Stimulated activated naive CD8-positive, alpha-beta T cell treated with anti-CD3 and anti-CD28 coated beads, Interleukin-15, Interleukin-2, amounts not matched to agents 100 U/mL and 50 U/mL, for 24 hours (primary cell): ENCODE measurements around the gene NMD3.
"Not testable (repeated sequence)": the region's sequence is repeated elsewhere in the genome, so short reads cannot be mapped to it uniquely, and the experiment has no call there.

Experiments
- ATAC-seq: fragments of 150-1000 bp; cut with Tn5 transposase; one replicate; pipeline ENCODE4 v1.10.0; 2021
- DNase-seq: peaks from one replicate; pipeline ENCODE4 v3.0.0; 2021

Gene NMD3

DNA sequence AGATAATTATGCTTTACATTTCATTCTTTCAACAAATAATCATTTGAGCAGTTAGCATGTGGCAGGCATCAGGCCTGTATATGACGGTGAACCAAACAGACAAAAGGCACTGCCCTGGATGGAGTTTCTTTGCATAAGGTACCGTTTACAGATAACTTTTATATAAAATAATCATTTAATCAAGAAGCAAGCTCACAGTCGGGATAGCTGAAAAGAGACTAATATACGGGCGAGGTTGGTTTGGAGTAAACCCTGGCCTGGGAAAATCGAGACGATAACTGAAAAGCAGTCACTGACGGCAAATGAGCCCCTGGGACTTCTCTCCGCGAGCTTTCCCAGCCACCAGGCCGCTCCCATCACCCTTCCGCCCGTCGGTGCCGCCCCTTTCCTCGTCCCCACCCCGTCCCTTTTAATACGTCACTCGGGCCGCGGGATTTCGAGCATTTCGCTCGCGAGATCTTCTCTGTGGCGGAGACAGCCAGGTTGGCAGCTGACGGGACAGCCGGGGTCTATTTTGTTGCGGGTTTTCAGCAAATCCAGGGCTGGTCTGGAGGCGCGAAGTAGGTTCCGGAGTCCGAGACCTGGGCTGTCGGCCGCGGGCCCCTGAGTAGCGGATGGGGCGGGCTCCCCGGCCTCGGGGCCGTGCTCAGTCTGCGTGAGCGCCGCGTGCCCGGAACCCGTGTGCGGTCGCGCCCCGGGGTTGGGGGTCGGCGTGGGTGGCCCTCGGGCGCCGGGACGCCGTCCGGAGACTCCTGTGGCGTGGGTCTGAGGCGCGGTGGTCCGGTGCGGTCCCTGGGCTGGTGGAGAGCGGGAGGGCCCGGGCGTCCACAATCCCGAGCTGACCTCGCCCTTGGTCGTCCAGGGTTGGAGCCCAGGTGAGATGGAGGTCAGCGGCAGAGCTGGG lies at the start of gene NMD3:
NMD3 (plus strand) TSS at position 462 of the 904 bp plus-strand sequence. CDS start 703 bp downstream, outside the sequence.
- ATAC-seq: peak; percentile 98
- peak; percentile 93 for DNase-seq

DNA sequence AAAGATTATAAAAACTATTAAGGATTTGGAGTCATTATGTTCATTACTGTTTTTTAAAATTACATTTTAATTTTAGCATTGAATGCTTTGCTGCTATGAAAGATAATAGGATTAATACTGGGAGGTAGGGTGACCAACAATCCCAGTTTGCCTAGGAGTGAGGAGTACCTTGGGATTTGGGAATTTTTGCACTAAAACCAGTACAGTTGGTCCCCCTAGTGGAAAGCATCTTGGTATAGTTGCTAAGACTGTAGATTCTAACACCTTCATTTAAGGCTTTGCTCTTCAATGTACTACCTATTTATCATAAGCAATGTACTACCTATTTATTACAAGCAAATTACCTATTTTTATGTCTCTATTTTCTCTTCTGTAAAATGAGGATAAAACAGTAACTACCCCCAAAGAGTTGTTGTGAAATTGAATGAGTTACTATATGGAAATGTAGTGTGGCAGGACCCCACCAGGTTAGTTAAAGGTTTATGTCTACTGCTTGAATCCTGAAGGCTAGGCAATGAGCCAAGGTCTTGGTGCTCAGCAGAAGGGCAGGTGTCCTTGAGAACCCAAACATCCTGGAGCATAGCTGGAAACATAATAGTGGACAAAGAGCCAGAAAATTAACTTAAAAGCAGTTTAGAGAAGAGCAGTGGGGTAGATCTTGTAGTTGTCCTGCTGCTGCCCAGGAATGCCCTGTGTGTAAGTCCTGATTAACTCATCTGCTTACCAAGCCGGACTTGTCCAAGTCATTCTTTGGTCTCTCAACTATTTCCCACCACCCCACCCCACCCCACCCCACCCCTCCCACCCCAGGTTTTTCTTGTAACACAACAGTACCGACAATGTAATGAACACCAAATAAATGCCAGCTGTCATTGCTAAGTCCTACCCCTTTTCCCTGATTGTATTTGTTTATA lies 49.2 kb upstream of the NMD3 start:
- DNase-seq: no peak
- ATAC-seq: no peak

DNA sequence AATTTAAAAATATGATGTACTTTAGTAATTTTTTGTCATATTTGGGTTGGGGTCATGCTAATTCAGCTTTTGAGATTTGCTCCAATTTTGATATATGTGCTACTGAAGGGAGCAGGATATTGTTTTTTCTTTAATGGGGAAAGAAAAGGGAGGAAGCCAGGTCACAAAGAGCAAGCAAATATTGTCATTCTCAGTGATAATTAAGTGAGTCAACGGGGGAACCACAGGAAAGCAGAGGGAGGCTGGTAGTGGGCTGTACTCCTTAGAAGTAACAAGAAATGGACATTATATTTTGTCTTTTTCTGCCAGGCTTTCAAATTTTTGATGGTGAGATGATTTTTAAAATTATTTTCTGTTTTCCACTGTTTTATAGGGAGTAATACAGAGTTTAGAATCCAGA lies 45.6 kb upstream of the NMD3 start:
- ATAC-seq (no peak), DNase-seq (no peak)

DNA sequence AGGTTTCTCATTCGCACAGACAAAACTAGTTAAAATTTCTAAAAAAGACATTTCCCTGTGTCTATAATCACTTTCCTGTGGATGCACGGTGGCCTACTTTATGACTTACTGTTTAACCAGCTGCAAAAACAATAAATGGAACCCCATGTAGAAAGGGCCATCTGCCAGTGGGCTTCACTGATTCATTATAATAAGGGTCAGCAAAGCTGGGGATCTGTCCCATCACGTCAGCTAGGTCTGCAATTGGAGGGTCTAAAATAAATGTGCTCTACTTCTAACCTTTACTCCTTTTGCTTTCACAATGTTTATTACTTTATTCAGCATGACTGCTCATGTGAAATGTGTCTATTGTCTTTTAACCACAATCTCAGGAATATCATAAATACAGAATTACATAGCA lies 43.1 kb upstream of the NMD3 start:
- ATAC-seq (no peak), DNase-seq (no peak)

DNA sequence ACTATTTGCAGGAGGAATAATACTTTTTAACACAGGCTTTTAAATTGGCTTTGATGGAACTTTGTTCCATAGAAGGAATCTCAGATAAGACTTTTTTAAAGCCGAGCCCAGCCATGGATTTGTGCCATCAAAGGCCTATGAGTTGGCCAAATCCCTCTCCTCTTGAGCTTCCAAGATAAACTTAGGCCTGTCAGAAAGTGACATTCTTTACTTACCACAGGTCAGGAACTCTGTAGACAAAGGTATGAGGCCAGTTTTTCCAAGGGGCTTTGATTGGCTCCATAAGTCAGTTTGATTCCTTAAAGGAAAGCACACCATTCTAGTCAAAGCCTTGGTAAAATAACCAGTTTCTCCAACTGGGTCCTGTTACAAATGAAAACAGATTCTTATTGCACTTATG lies 39.7 kb upstream of the NMD3 start:
- ATAC-seq, DNase-seq: not testable (repeated sequence)

DNA sequence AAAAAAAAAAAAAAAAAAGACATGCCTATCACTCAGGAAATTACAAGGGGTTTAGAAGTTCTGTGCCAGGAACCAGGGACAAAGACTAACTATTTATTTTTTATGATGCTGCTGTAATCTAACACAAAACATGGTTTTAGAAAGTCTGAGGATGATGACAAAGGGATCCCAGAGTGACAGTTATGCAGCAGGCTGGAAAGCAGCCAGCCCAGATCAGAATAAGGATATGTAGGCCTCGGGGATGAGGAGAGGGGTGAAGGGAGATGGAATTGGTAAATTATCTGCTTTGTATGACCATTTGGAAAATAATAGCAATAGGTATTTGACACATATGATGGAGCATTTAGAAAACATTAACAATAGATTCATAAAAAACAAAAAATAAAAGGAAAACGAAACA lies 34.1 kb upstream of the NMD3 start:
- ATAC-seq (no peak), DNase-seq (no peak)

DNA sequence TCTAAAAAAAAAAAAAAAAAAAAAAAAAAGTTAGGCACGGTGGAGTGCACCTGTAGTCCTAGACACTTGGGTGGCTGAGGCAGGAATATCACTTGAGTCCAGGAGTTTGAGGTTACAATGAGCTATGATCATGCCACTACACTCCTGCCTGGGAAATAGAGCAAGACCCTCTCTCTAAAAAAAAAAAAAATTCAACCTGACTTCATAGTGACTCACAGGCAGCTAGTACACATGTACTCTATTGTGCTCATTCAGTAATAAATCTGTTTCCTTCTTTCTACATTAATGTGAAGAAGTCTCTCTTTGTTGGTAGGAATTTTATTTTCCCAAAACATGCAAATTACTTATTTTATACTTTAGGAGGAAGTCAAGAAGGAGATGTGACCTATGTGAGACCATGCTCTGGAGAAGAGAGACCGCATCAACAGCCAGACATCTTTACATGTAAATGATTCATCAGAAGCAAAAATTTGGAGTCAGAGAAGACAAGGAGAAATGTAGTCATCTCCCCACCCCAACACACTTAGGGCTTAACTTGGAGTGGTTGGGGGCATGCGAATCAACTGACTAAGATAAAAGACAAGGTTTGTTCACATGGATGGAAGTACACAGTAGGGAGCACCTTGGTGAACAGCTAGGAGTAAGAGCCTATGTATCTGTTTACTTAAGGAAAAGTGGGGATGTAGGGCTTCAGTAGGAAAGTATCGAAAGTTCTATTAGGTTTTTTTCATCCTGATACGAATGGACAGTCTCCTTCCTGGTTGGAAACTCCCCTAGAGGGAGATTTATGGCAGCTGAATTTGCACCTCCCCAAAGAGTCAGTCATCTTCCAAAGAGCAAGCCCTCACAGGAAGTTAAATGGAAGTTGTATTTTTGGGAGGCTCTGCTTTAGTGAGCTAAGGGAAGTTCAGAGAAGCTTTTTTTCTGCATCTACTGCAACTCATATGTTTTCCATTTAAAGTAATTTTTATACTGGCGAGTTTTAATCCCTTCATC lies 23.0 kb upstream of the NMD3 start:
- DNase-seq (no peak), ATAC-seq (no peak)

DNA sequence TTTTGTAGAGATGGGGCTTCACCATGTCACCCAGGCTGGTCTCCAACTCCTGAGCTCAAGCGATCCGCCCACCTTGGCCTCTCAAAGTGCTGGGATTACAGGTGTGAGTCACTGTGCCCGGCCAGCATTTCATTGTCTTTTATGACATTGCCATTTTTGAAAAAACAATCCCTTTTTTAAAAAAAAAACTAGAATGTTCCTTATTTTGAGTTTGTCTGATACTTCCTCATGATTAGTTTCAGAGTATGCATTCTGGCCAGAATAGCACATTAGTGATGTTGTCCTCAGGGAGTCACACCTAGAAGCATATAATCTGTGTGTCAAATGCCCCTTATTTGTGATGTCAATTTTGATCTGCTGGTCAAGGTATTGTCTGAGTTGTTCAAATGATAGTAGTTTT lies 21.2 kb upstream of the NMD3 start:
- DNase-seq (no peak), ATAC-seq (no peak)

DNA sequence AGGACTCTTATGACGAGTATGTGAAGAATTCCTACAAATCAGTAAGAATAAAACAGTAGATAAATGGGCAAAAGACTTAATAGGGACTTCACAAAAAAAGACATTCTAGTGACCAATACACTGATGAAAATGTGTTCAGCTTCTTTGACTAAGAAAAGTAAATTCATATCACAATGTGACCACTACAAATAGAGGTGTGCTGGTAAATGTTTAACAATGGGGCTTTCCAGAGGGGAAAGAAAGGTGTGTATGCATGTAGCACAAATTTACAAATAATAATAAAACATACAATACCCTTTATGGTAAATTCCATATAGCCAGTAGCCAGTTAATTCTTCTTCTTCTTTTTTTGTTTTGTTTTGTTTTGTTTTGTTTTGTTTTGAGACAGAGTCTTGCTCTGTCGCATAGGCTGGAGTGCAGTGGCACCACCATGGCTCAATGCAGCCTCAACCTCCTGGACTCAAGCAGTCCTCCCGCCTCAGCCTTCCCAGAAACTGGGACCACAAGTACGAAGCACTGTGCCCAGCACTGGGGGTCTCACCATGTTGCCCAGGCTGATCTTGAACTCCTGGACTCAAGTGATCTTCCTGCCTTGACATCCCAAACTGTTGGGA lies 17.5 kb upstream of the NMD3 start:
- ATAC-seq: no peak

DNA sequence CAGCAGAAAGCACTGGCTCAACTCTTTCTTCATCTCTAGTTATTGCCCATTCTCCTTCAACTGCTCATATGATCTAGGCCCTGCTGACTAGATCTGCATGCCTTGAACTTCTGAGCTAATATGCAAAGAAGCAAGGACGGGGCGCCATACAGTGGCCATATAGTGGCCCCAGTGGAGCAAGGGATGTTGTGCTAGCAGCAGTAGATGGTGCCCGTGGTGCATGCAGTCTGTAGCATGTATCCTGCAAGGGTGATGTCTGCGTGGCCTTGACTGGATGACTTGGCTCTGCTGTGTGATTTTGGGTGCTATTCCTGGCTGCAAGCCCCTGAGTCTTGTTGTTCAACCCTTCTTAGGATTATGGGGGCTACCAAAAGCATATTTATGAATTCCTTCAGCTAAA lies 12.2 kb upstream of the NMD3 start:
- ATAC-seq: no peak
- DNase-seq: no peak

More for the DNA sequence above, 17.5 kb upstream of the NMD3 start:
- no peak for DNase-seq

DNA sequence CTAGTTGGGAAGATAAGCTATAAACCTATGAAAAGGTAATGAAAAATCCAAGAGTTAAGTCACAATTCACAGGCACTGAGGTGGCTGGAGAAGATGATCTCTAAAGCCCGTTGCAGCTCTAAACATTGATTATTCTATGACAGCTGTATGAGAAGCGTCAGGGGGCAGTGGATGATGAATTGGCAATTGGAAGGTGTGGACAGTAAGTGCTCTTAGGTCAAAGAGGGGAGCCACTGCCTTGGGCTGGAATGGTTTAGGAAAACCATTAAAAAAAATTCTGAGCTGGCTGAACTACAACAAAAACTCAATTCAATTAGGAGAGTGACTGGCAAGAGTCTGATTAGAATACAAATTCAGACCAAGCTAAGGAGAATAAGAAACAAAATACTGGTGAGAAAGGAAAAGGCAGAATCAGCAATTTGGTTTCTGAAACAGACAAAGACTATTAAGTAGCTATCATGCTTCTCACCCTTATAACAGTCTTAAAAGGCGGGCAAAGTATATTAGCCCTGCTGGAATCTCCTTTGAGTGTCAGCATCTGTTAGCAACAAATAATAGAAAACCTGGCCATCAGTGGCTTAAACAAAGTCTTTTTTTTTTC lies 8.8 kb upstream of the NMD3 start:
- ATAC-seq (no peak), DNase-seq (no peak)

DNA sequence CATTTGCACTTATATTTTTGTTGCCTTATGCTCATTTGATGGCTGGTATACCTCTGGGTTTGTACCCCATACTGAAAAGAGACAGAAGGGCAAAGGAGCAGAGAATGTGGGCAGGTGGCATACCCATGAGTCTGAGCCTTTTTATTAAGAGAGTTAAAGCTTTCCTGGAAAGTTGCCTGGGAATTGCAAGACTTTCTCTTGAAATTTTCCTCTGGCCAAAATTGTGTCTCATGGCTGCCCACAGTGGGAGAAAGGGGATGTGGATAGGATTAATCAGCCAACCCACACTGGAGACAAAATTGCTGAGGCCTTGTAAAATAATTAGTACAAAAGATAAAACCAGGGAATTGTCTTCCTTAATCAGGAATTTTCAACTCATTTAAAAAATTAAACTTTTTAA lies 8.2 kb upstream of the NMD3 start:
- ATAC-seq (no peak), DNase-seq (no peak)

DNA sequence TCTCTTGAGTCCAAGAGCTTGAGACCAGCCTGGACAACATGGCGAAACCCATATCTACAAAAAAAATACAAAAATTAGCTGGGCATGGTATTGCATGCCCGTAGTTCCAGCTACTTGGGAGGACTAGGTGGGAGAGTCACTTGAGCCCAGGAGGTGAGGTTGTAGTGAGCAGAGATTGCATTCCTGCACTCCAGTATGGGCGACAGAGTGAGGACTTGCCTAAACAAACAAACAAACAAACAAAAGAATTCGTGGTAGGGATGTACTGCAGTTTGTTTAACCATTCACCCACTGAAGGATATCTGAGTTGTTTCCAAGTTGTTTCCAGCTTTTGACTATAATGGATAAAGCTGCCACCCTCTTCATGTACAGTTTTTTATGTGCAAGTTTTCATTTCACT lies 7.5 kb upstream of the NMD3 start:
- DNase-seq: no peak
- no peak for ATAC-seq

DNA sequence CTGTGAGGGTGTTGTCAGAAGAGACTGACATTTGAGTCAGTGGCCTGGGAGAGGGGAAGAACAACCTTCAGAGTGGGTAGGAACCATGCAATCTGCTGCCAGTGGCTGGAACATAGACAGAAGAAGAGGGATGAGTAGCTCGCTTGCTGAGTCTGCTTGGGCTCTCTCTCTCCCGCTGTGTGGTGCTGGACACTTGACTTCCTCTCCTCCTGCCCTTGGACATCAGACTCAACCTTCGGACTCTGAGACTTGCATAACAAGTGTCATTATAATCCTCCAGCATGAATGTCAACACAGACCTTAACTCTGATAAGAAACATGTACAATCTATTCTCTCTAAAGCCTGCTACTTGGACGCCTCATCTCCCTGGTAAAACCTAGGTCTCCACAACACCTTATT lies 5.9 kb upstream of the NMD3 start:
- no peak for DNase-seq
- no peak for ATAC-seq

DNA sequence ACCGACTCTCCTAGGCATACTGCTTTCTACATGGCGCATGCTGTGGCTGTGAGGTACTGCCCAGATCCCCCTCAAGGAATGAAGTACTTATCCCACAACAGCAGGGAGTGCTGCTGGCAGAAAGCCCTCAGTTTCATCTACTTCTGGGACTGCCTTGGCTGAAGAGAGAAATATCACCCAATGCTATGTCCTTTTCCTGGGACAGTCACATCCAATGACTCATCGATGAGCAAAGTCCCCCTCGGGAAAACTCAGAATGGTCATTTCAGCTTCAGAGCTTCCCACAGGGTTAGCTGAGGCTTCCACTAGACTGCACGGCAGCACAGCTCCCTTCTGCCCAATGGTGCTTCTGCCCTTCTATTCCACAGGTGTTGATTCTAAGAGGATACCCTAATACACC lies 3.6 kb upstream of the NMD3 start:
- ATAC-seq: no peak
- DNase-seq: no peak

DNA sequence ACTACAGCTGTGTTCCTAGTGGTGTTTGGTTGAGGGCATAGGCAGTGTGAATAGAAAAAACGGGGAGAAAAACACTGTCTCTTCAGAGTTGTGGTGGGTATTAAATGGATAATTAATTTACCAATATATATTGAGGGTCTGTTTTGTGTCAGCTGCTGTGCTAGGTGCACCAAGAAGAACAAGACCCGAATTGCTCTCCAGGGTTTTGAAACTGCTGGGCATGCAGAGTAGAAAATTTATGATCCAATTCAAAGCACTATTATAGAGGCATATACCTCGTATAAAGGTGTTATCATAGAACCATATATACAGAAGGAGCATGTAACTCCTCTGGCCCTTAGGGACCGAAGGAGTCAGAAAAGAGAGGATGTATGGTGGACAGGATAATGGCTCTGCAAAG lies 1.6 kb upstream of the NMD3 start:
- DNase-seq: no peak
- no peak for ATAC-seq

DNA sequence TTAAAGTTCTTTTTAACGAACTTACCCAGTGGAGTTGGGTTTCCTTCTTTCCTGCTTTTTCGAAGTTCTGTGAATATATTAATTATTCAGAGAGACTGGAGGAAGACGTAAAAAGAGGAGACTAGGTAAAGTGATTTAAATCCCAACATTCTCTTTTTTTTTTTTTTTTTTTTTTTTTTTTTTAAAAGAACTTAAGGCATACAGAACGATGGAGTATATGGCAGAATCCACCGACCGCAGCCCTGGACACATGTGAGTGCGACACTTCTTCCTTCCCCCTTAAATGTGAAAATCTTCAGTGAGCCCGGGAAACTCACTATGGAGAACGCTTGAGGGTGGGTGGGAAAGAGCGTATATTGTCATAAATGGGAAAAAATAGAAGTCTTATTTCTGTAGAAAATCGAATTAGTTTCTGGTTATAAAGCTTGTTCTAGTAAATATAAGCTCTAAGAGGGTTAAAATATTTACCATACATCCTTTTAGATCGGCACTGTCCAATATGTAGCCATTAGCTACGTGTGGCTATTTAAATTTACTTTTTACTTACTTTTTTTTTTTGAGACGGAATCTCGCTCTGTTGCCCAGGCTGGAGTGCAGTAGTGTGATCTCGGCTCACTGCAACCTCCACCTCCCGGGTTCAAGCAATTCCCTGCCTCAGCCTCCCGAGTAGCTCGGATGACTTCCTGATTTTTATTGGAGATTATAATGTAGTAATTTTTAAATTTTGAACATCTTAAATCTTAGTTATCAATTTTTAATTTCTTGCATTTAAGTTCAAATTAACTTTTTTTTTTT lies 892 bp downstream of the NMD3 start:
- no peak for ATAC-seq

DNA sequence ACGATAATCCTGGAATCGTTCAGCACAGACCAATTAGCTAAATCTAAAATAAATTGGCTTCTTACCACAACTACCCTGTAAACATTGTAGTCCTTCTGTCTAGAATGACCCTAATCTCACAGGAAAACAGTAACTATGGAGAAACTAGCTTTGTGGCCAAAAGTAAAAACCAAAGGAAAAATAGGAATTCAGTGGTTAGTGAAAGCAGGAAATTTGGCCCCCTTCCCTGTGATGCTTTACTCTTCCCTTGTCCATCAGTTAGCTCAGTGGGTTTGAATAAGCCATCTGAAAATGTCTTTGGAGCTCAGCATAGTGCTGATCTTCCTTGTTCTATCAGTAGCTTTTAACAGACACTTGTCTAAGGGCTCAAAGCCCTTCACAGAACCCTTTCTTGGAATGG lies 1.6 kb downstream of the NMD3 start:
- no peak for ATAC-seq
- no peak for DNase-seq

More for the DNA sequence above, 892 bp downstream of the NMD3 start:
- peak; percentile 10 for DNase-seq

DNA sequence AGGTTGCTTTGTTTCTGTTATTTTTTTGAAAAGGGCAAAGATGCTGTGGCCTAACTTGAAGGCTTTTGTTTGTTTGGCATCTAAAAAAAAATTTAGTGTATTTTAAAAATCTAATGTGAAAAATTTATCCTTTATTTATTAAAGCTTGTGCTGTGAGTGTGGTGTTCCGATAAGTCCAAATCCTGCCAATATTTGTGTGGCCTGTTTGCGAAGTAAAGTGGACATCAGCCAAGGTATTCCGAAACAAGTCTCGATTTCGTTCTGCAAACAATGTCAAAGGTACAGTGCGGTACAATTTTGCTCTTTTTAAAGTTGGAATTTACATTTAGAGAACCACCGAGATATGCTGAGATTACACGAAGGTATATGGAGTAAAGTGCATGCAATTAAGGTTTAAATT lies 3.7 kb downstream of the NMD3 start:
- DNase-seq (no peak), ATAC-seq (no peak)

DNA sequence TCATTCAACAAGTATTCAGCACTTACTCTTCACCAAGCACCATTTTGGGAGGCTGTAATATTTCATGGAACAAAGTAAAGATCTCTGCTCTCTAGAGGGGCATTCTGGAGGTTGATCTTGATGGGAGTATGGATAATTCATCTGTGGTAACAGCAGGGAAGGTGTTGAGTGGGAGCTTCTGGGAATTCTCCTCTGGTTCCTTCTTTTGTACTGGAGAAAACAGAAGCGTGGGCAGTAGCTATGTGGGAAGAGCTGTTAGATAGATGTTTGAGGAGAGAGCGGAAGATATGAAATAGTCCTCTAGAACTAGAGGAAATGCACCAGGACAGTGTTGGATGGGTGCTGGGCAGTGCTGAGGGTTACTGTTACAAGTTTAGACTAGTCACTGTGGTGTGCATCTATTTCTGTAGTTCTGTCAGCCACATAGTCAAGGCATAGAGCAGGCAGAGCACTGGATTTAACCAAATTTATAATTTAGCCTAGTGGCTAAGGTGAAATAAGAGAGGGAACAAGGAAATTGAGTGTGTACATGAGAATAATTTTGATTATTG lies 9.6 kb downstream of the NMD3 start:
- no peak for ATAC-seq
- no peak for DNase-seq
